NCI-H526 treated with DMSO at 0.1 percent for 48 hours (cell line): ENCODE measurements around the gene TTC28.
"Not testable (repeated sequence)": the region's sequence is repeated elsewhere in the genome, so short reads cannot be mapped to it uniquely, and the experiment has no call there.

Experiments used
- DNase-seq: peaks from one replicate; lab custom pipeline; 2025; lab: John Stamatoyannopoulos, UW

TTC28 gene

DNA sequence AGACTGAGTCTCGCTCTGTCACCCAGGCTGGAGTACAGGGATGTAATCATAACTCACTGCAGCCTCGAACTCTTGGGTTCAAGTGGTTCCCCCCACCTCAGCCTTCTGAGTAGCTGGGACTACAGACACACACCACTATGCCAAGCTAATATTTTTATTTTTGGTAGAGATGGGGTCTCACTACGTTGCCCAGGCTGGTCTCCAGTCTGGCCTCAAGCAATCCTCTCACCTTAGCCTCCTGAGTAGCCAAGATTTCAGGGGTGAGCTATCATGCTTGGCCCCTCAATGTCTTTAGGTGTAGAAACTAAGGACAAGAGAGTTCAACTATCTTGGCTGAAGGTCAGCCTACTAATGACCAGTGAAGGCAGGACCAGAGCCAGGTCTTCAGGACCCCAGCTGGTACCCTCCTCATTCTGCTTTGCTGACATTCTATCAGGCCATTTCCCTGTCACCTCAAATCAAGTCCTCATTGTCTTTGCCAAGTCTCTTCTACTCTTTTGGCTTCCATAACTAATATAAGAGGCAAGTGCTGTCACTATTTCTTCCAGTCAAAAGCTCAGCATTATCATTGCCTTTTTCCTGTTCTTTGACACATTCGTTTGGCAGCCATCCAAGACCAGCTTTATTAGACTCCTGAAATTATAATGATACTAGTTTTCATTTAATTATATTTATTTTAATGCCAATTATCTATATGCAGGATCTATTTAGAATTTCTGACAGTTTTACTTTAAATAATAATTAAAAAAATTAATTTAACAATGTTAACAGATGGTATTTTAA, 496.4 kb downstream of the TTC28 start:
- no peak for DNase-seq

DNA sequence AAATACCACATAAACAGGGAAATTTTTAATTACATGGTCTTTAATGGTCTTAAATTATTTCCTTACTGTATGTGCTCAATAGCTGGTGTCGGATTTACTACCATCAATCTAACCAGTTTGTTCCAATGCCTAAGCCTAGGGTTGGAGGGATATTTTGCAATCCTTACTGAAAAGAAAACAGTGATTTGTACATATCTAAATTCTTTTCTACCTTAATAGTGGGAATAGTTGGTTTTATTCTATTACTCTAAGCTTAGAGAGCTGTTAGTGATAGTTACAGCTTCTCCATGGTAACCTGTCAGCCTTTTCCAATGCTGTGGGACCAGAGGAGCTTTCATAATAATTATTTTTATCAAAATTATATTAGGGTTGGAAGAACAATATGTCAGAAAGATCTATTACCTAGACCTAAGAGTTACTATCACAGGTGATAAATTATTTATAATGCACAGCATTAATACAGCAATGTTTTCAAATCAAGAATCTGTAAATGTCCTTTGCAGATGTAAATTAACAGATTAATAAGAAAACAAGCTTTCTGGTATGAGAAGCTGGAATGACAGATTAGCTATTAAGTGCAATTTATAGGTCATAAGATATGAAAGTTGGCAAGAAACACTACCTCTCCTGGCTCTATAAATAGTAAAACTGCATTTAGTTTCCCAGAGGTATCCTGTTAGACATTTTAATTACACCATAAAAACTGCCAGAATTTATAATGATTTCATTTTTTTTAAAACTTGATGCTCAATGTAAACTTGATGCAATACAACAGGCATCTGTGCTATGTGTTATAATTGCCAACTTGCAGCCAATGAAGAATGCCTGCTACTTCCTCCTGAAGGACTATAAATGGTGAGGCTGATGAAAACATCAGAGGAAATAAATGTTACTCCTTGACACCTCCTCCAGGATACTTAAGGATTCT, 498.6 kb downstream of the TTC28 start:
- no peak for DNase-seq

DNA sequence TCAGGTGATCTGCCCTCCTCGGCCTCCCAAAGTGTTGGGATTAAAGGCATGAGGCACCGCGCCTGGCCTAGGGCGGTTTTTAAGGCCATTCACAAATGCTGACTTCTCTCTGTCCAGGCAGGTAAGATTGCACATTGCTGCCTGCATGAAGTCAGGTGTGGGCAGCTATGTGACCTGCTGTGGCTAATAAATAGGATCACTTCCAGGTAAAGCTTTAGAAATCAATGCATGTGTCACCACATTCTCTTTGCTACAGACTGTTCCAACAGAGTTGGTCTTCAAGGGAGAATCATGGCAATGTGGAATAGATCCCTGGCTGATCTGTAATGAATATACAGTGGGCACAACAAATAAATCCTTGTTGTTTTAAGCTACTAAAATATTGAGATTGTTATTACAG, 500.2 kb downstream of the TTC28 start:
- no peak for DNase-seq

DNA sequence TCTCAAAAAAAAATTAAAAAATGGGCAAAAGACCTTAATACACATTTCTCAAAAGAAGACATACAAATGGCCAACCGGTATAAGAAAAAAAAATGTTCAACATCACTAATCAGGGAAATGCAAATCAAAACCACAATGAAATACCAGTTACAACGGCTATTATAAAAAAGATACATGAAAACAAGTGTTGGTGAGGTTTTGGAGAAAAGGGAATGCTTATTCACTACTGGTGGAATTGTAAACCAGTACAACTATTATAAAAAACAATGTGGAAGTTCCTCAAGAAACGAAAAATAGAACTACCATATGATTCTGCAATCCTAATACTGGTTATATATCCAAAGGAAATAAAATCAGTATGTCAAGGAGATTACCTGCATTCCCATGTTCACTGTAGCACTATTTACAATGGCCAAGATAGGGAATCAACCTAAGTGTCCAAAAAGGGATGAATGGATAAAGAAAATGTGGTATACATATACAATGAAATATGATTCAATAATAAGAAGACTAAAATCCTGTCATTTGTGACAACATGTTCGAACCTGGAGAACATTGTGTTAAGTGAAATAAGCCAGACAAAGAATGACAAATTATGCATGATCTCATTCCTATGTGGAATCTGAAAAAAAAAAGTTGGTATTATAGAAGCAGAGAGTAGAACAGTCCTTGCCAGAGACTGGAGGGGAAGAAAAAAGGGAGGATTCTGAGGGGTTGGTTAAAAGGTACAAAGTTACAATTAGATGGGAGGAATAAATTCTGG, 503.7 kb downstream of the TTC28 start:
- no peak for DNase-seq

DNA sequence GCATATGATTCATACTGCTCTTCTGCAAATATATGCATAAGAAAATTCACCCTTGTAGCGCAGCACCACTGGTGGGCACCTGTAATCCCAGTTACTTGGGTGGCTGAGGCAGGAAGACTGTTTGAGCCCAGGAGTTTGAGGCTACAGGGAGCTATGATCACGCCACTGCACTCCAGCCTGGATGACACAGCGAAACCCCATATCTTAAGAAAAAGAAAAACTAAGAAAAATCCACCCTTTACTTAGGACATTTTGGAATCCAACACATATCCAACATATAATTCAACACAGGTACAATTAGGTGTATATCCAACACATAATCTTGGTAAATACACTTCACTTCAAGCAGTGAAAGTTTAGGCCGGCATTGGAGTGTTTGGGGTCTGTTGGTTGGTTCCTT, 505.1 kb downstream of the TTC28 start:
- no peak for DNase-seq

DNA sequence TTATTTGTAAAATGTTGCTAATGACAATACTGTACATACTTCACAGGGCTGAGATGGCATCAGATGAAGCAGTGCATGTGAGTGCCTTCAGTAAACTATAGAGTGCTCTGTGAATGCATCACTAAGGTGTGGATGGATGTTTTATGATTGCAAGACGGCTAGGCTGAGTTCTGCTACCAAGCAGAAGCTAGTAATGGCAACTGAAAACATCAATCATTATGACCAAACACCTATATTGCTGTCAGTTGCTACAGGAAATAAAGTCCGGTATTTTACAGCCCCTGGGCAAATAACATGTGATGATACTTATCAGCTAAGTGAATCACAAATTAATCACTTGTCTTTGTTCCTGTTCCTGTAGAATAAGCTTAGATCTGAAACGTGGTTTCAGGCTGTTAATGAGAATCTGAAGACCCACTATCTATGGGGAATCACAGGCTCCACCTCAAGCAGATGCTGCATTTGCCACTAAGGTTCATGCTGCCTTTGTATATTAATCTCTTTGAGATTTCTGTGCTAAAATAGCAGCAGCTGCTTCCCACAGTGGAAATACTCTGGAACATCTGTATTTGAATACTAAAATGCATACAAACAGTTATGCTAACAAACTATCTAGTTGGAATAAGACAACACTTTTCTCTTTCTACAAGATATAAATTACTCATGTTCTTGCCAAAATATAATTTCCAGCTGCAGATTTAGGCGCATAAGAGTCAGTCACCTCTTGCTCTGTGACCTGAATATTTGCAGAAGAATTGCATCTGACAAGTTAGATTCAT, 506.6 kb downstream of the TTC28 start:
- DNase-seq, result no peak

DNA sequence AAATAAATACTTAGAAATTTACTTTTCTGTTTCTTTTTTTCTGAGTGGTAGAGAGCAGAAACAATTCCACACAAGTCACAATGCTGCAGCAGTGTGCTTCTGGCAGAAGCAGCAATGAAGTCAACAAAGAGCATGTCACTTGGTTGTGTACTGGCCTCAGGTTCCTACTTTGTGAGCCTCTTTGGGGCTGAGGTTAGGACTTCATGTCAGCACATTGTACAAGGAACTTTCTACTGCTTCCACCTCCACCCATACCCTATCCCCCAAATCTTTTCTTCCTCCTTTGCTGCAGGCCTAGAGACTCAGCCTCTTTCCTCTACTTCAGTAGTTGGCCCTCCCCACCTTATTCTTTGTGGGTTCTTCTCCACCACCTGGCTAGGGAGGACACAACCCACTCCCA, 507.9 kb downstream of the TTC28 start:
- DNase-seq, result no peak

DNA sequence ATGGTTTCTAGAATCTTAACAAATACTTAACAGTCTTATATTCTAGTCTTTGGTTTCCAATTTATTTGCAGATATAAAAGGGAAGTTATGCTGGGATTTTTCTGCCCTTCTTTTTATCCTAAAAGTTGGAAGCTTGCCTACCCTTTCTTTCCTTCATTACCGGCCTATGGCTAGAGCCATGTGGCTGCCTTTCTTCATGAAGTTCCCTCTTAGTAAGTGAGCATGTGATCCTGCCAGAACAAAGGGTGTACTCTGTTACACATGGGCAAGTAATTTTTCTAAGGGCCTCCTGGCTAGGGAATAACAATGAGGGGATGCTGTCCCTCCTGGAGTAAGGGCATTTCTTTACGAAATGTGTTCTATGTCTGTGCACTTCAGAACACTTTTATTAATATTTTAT, 508.5 kb downstream of the TTC28 start:
- no peak for DNase-seq

DNA sequence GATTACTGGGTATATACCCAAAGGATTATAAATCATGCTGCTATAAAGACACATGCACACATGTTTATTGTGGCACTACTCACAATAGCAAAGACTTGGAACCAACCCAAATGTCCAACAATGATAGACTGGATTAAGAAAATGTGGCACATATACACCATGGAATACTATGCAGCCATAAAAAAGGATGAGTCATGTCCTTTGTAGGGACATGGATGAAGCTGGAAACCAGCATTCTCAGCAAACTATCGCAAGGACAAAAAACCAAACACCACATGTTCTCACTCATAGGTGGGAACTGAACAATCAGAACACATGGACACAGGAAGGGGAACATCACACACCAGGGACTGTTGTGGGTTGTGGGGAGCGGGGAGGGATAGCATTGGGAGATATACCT, 510.3 kb downstream of the TTC28 start:
- DNase-seq, result not testable (repeated sequence)

DNA sequence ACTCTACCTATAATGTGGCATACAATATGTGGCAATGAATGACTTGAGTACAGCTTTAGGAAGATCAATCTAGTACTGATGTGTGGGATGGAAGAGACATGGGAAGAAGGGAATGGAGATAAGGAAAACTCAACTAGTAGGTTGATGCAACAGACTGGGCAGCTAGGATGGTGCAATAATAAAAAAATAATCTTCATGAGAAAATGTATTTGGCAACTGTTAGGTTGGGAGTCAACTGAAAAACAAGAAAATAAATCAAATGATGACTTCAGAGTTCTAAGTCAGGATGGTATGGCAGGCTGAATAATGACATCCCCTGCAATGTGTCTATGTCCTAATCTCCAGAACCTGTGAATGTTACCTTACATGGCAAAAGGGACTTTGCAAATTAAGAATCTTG, 523.8 kb downstream of the TTC28 start:
- DNase-seq, result no peak

DNA sequence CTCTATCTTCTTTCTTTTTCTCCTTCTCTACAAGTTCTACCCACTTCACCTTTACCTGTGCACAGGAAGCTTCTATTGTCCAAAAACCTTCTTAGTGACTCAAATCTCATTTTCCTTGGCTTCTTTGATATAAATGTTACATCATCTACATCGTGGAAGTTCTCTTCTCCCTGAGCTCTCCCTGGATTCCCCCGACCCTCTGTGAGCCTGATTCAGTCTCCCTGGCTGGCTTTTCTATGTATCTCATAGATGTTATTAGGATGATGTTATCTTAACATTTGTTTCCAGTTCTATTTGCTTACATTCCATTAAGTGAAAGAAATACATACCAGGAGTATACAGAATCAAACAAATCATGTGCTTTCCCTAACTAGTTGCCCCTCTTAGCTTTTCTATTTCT, 524.8 kb downstream of the TTC28 start:
- no peak for DNase-seq

DNA sequence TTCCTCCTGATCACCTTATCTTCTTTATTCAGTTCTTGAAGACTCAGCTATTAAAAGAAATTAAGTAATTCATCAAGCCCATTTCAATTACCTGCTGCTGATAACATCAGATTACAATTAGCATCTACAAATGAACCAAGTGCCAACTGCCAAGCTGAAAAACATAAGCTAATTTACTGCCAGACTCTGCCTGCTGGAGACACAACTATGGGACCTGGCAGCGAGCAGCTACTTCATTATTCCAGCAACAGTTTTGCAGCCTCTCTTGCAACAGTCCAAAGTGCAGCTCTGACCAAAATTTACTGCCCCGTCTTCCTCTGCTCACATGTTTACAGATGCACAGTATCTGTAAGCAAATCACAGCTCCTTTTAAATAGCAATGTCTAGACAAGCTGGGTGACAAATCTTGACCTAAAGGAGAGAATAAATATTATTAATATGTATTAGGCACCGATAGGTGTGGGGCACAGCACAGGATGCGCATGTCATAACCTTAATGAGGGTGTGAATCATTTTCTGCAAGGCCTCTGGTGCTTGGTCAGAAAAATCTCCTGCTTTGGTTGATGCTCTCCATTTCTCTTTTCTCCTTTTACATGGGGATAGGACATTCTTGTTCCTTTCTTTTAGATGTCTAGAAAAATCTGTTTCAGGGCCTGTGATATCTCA, 528.4 kb downstream of the TTC28 start:
- no peak for DNase-seq

DNA sequence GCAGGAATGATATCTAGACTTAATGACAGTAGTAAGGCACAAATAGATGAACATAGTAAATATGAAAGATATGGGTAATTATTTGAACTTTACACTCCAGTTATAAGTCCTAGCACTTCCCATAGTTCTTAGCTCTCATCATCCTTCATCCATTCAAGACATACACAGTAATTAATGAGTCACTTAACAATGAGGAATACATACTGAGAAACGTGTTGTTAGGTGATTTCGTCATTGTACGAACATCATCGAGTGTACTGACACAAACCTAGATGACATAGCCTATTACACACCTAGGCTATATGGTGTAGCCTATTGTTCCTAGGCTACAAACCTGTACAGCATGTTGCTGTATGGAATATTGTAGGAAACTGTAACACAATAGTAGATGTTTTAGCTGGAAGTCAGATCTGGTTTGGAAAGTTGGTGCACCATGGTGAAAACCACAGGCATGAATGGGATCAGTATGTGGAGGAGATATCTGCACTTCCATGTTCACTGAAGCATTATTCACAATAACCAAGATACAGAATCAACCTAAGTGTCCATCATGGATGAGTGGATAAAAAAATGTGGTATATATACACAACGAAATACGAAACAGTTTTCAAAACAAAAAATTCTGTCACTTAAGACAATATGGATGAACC, 530.7 kb downstream of the TTC28 start:
- no peak for DNase-seq

DNA sequence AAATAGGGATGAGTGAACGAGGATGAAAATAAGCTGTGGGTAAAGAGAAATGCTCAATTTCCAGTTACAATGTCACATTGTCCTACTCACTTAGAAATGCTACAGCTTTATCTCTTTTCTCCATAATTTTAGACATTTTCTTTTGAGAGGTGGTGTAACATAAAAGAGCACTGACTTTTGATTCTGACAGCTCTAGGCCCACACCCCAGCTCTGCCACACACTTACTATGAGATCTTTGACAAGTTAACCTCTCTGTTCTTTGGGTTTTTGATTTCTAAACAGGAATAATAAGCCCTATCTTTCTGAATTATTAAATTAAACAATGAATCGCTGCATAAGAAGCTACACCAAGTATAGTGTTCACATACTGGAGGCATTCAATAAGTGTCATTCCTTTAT, 532.2 kb downstream of the TTC28 start:
- DNase-seq, result no peak

DNA sequence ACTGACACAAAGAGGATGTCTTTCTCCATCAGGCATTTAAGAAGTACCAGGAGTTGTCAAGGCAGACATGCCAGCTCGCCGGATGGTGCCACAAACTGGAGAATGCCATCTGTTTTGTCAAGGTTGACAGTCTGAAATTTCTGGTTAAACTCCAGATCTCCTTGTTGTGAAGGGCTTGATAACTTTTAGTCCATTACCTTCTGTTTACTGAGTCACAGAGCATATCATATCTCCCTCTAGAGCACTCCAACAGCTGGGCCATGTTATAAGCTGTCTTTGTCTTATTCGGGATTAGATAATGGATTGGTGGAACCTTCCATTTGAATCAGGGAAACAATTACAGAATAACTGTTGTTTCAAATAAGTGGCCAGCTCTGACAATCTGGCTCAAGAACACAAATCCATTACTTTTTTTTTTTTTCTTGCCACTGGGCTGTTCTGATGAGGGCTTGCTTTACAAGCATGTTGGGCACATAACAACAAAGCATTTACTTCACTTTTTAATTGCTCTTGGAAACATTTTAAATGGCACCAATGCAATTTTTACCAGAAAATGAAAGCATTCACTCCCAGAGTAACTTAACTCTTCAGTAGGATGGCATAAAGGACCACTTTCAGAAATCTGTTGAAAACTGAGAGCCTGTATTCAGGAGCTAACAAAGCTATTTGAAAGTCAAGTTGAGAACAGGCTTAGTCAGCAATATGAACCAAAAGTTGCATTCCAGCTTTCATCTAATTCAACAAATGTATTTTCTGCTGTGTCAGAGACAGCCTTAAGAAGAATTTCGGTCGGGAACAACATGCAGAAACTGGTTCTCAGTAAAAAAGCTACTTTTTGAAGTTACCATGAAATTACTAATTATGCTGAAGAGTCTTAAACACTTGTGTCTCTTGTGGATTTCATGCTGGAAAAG, 533.0 kb downstream of the TTC28 start:
- DNase-seq, result no peak

DNA sequence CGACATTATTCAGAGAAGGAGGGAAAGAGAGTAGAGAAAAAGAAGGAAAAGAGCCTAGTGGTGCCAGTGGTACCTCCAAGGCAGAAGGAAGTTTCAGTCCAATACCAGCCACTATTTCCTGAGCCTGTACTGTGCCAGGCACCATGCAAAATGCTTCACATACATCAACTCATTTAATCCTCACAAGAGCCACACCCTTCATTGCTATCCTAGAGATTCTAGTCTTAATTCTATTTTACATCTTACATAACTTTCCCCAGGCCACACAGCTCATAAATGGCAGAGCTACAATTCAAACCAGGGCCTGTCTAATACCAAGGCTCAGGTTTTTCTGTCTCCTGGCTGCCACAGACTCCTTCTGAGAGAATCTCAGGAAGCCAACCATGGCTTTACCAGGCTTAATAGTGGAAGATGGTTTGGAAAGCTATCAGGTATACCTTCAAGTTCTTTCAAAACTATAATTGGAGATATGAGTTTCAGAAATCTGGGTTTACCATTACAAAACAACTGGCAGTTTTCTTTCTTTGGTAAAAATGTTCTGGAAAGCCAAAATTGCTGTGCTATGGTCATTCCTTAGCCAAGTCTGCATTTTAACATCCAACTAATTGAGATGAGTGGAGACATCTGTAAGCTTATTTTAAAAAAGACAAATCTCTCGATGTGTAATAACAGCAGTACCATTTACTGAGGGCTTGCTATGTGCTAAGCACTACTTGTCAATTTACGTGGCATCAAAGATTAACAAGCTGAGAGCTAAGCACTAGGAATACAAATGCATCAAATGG, 535.5 kb downstream of the TTC28 start:
- no peak for DNase-seq

DNA sequence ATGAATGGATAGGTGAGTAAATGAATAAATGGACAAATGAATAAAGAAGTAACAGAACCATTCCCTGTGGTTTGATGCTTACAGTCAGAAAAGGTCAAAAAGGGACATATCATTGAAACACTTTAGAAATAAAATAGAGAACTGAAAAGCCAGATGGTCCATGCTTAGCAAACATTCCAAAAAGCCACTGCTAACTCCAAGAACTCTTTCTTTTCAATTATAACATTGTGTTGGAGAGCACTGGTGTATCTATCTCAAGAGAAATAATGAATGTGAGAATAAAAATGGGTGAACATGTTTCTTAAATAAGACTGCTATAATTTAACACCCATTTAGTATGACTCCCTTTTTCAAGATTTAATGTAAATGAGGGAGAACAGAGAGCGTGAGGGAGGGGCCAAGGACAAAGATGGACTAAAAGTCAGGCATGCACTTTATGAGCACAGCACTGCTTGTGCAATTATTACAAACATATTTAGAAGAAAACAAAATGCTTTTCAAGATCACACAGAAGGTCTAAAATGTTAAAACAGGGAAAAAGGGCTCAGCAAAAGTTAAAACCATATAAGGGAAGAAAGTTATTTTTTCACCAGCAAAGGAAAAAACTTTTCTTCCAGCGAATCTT, 536.3 kb downstream of the TTC28 start:
- DNase-seq, result no peak

DNA sequence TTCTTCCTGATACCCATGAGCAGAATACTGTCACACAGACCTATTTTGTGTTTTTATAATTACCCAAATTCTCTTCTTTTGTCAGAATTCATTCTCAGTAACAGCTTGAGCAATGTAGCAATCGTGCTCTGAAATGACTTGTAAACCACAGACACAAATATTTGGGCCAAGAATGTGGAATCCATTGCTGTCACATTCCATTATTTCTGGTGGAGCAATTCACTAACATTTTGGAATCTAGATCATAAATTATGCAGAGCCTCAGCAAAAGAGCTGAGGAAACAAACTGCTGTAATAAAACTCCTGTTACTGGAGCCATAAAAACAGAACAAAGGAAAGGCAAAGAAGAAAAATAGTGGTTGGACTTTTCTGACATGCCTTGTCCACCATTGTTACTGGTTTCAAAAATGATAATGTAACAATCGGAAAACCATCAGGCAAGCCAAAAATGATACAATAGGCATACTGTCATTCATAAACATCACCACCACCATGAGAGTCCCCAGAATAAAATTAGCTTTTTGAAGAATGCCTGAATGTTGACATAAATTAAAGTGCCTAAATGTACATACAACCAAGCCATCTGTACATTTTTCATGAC, 537.2 kb downstream of the TTC28 start:
- no peak for DNase-seq
